ENCODE data around the gene SGCA. TPM values are rescaled to one million over a fixed set of nuclear protein-coding genes. Genes with fewer than 3 reads are reported as not detected.

Gene SGCA
- total RNA-seq, 1 donor from 2014 or later, result 0.30 TPM

- Mint-ChIP-seq H3K27ac (no peak overlapping the region), H3K4me3 (no peak overlapping the region), H3K4me1 (no peaks in the 10 kb centered on the region), H3K36me3 (ENCODE audit: low read depth) (no peaks in the 10 kb centered on the region), H3K9me3 (no peaks in the 10 kb centered on the region), H3K27me3 (no peaks in the 10 kb centered on the region)
- intact Hi-C loops (cut with micrococcal nuclease), result no loop called here
- no peak for DNase-seq
Measured at GRCh38 chr17:50189550-50190292, 23.9 kb downstream of the SGCA start.

- Mint-ChIP-seq H3K27me3 (no peaks in the 10 kb centered on the region), H3K4me3 (no peak overlapping the region), H3K4me1 (no peaks in the 10 kb centered on the region), H3K9me3 (no peaks in the 10 kb centered on the region), H3K36me3 (ENCODE audit: low read depth) (no peaks in the 10 kb centered on the region), H3K27ac (no peak overlapping the region)
- no peak for DNase-seq
- intact Hi-C loops (cut with micrococcal nuclease), result no loop called here
Measured at GRCh38 chr17:50190293-50190602, 24.4 kb downstream of the SGCA start.

GRCh38 chr17:50190603-50191358, 25.0 kb downstream of the SGCA start:
- no peaks in the 10 kb centered on the region for H3K9me3 Mint-ChIP-seq
- intact Hi-C loops (cut with micrococcal nuclease), result no loop called here
- peaks cover 1% of the 10 kb centered on the region for H3K27me3 Mint-ChIP-seq
- H3K27ac Mint-ChIP-seq, result no peak overlapping the region
- no peaks in the 10 kb centered on the region for H3K4me1 Mint-ChIP-seq
- no peak for DNase-seq
- H3K4me3 Mint-ChIP-seq, result no peak overlapping the region
- H3K36me3 Mint-ChIP-seq (ENCODE audit: low read depth), result no peaks in the 10 kb centered on the region

GRCh38 chr17:50191359-50192143, 25.7 kb downstream of the SGCA start:
- no peak overlapping the region for H3K4me3 Mint-ChIP-seq
- peaks cover 3% of the 10 kb centered on the region for H3K27me3 Mint-ChIP-seq
- DNase-seq, result no peak
- H3K9me3 Mint-ChIP-seq, result no peaks in the 10 kb centered on the region
- intact Hi-C loops (cut with micrococcal nuclease), result no loop called here
- no peak overlapping the region for H3K27ac Mint-ChIP-seq
- no peaks in the 10 kb centered on the region for H3K36me3 Mint-ChIP-seq (ENCODE audit: low read depth)
- no peaks in the 10 kb centered on the region for H3K4me1 Mint-ChIP-seq

- intact Hi-C loops (cut with micrococcal nuclease), result no loop called here
- no peak for DNase-seq
- Mint-ChIP-seq H3K27ac (no peak overlapping the region), H3K9me3 (no peaks in the 10 kb centered on the region), H3K4me1 (no peaks in the 10 kb centered on the region), H3K27me3 (peaks cover 6% of the 10 kb centered on the region), H3K4me3 (no peak overlapping the region), H3K36me3 (ENCODE audit: low read depth) (no peaks in the 10 kb centered on the region)
Measured at GRCh38 chr17:50192144-50192617, 26.4 kb downstream of the SGCA start.

GRCh38 chr17:50192618-50193291, 26.9 kb downstream of the SGCA start:
- H3K4me3 Mint-ChIP-seq, result no peak overlapping the region
- H3K36me3 Mint-ChIP-seq (ENCODE audit: low read depth), result no peaks in the 10 kb centered on the region
- intact Hi-C loops (cut with micrococcal nuclease), result no loop called here
- DNase-seq, result no peak
- H3K27ac Mint-ChIP-seq, result no peak overlapping the region
- peaks cover 11% of the 10 kb centered on the region for H3K27me3 Mint-ChIP-seq
- H3K4me1 Mint-ChIP-seq, result no peaks in the 10 kb centered on the region
- no peaks in the 10 kb centered on the region for H3K9me3 Mint-ChIP-seq

- H3K27me3 Mint-ChIP-seq, result peaks cover 20% of the 10 kb centered on the region
- no peaks in the 10 kb centered on the region for H3K9me3 Mint-ChIP-seq
- peaks cover 4% of the 10 kb centered on the region for H3K4me1 Mint-ChIP-seq
- H3K27ac Mint-ChIP-seq, result no peak overlapping the region
- H3K4me3 Mint-ChIP-seq, result no peak overlapping the region
- no peaks in the 10 kb centered on the region for H3K36me3 Mint-ChIP-seq (ENCODE audit: low read depth)
- intact Hi-C loops (cut with micrococcal nuclease), result no loop called here
- DNase-seq, result no peak
Measured at GRCh38 chr17:50194140-50194933, 28.5 kb downstream of the SGCA start.

- no peaks in the 10 kb centered on the region for H3K36me3 Mint-ChIP-seq (ENCODE audit: low read depth)
- H3K9me3 Mint-ChIP-seq, result no peaks in the 10 kb centered on the region
- H3K27ac Mint-ChIP-seq, result no peak overlapping the region
- intact Hi-C loops (cut with micrococcal nuclease), result no loop called here
- H3K4me1 Mint-ChIP-seq, result peaks cover 4% of the 10 kb centered on the region
- no peak overlapping the region for H3K4me3 Mint-ChIP-seq
- no peak for DNase-seq
- peaks cover 20% of the 10 kb centered on the region for H3K27me3 Mint-ChIP-seq
Measured at GRCh38 chr17:50194934-50195865, 29.4 kb downstream of the SGCA start.

- H3K36me3 Mint-ChIP-seq (ENCODE audit: low read depth), result no peaks in the 10 kb centered on the region
- DNase-seq, result no peak
- H3K9me3 Mint-ChIP-seq, result no peaks in the 10 kb centered on the region
- no peak overlapping the region for H3K4me3 Mint-ChIP-seq
- H3K27me3 Mint-ChIP-seq, result peaks cover 25% of the 10 kb centered on the region
- H3K4me1 Mint-ChIP-seq, result peaks cover 10% of the 10 kb centered on the region
- no peak overlapping the region for H3K27ac Mint-ChIP-seq
- intact Hi-C loops (cut with micrococcal nuclease), result no loop called here
Measured at GRCh38 chr17:50196036-50196435, 30.2 kb downstream of the SGCA start.

- peaks cover 13% of the 10 kb centered on the region for H3K4me1 Mint-ChIP-seq
- no peak for DNase-seq
- intact Hi-C loops (cut with micrococcal nuclease), result no loop called here
- no peaks in the 10 kb centered on the region for H3K9me3 Mint-ChIP-seq
- H3K4me3 Mint-ChIP-seq, result no peak overlapping the region
- no peaks in the 10 kb centered on the region for H3K36me3 Mint-ChIP-seq (ENCODE audit: low read depth)
- no peak overlapping the region for H3K27ac Mint-ChIP-seq
- peaks cover 31% of the 10 kb centered on the region for H3K27me3 Mint-ChIP-seq
Measured at GRCh38 chr17:50196826-50197225, 31.0 kb downstream of the SGCA start.

- Mint-ChIP-seq H3K4me1 (peaks cover 13% of the 10 kb centered on the region), H3K9me3 (no peaks in the 10 kb centered on the region), H3K36me3 (ENCODE audit: low read depth) (no peaks in the 10 kb centered on the region), H3K27me3 (peaks cover 44% of the 10 kb centered on the region), H3K4me3 (no peak overlapping the region), H3K27ac (peak overlapping the region; percentile 7)
- intact Hi-C loops (cut with micrococcal nuclease), result loop anchor here (1.0 to 2.0 kb wide), 2 partner anchors 17 to 29 kb away; no protein-coding TSS in a partner anchor
- DNase-seq, result peak; percentile 92
Measured at GRCh38 chr17:50198026-50198669, 32.3 kb downstream of the SGCA start.
